Endothelial cell of umbilical vein (primary cell): ENCODE data around the gene OSBPL6. TPM values are rescaled to one million over a fixed set of nuclear protein-coding genes. Genes with fewer than 3 reads are reported as not detected.

Experiments used
- BruUV-seq: library from RNA; stranded (reverse); fragments of 400-500 nt; replicated peaks from 2 replicates; lab custom pipeline; 2021; lab: Mats Ljungman, UMichigan
- CTCF ChIA-PET: fragments of 300-600, 350-600 bp; sonication (Branson Sonifier 250); formaldehyde crosslinking; loops from one replicate; lab custom pipeline; 2021; ENCODE audit warnings: antibody characterized with exemption, inconsistent platforms; lab: Charles Lee
- POLR2A ChIA-PET: fragments of 300-600, 350-600 bp; sonication (Branson Sonifier 250); formaldehyde crosslinking; loops from one replicate; lab custom pipeline; 2021; ENCODE audit warnings: antibody characterized with exemption, inconsistent platforms; lab: Charles Lee
- DNase-seq: peaks from one replicate; pipeline ENCODE4 v3.0.0-alpha.2; 2011; ENCODE audit warnings: low read depth, low spot score
- FAIRE-seq: peaks from 2 replicates; lab custom pipeline; 2011; peaks lifted over from hg19 to GRCh38; lab: Jason Lieb, UNC
- H2AFZ ChIP-seq: 2 replicates; pipeline ENCODE4 v1.6.0; 2012; ENCODE audit warnings: low read depth, low read length, control low read depth, inconsistent platforms
- H3K27ac ChIP-seq: 2 replicates; pipeline ENCODE4 v1.5.1; 2011; ENCODE audit warnings: low read depth, mild to moderate bottlenecking, control low read depth, low read length, moderate library complexity; ENCODE audit not compliant: insufficient read depth
- H3K27me3 ChIP-seq, 2 experiments: 2 replicates each; pipeline versions ENCODE4 v1.6.0 to v1.6.1; 2011; ENCODE audit warnings: low read length in 2 of 2, mixed read lengths in 1 of 2; ENCODE audit not compliant: control insufficient read depth in 2 of 2, insufficient read depth in 2 of 2
- H3K36me3 ChIP-seq, 2 experiments: 2 replicates in 1 of 2; 3 replicates in 1 of 2; pipeline ENCODE4 v1.5.1; 2011; ENCODE audit warnings: low read length in 2 of 2, mild to moderate bottlenecking in 1 of 2, moderate library complexity in 1 of 2; ENCODE audit not compliant: control insufficient read depth in 2 of 2, insufficient read depth in 2 of 2; ENCODE audit errors: extremely low read depth in 1 of 2
- H3K4me1 ChIP-seq: 3 replicates; pipeline ENCODE4 v1.5.1; 2011; ENCODE audit warnings: mild to moderate bottlenecking, low read length; ENCODE audit not compliant: control insufficient read depth, insufficient read depth; ENCODE audit errors: extremely low read depth
- H3K4me2 ChIP-seq: 2 replicates; pipeline ENCODE4 v1.6.1; 2011; ENCODE audit warnings: low read length, control low read depth, mixed read lengths; ENCODE audit not compliant: insufficient read depth
- H3K4me3 ChIP-seq, 3 experiments: fragments of 200-600 bp in 1 of 3; sonication (generic), shearing (Covaris generic) in 1 of 3; replicated peaks in 1 of 3; 2 replicates each; pipeline ENCODE4 v1.5.1; 2011 to 2016; ENCODE audit warnings: control low read depth in 3 of 3, low read length in 3 of 3, mild to moderate bottlenecking in 2 of 3, inconsistent platforms in 1 of 3, low read depth in 1 of 3, moderate library complexity in 1 of 3; ENCODE audit not compliant: insufficient read depth in 1 of 3
- H3K79me2 ChIP-seq: 2 replicates; pipeline ENCODE4 v1.6.0; 2012; ENCODE audit warnings: low read length, inconsistent platforms; ENCODE audit not compliant: control insufficient read depth, insufficient read depth
- H3K9ac ChIP-seq: replicated peaks from 2 replicates; pipeline ENCODE3; 2011; ENCODE audit warnings: low read length, control low read depth; ENCODE audit not compliant: insufficient read depth; ENCODE audit errors: extremely low read depth
- H3K9me1 ChIP-seq: replicated peaks from 3 replicates; pipeline ENCODE4 v1.6.0; 2011; ENCODE audit warnings: mild to moderate bottlenecking, low read length; ENCODE audit not compliant: control insufficient read depth, insufficient read depth; ENCODE audit errors: extremely low read depth
- H3K9me3 ChIP-seq: replicated peaks from 2 replicates; pipeline ENCODE4 v1.5.1; 2012; ENCODE audit warnings: low read length, inconsistent platforms; ENCODE audit not compliant: control insufficient read depth, insufficient read depth
- H4K20me1 ChIP-seq: replicated peaks from 2 replicates; pipeline ENCODE3; 2011; ENCODE audit warnings: mild to moderate bottlenecking, low read length; ENCODE audit not compliant: control insufficient read depth, insufficient read depth; ENCODE audit errors: extremely low read depth
- EZH2 ChIP-seq: IDR thresholded peaks from 2 replicates; pipeline ENCODE4 v1.6.1; 2012; ENCODE audit warnings: borderline replicate concordance, low read depth, mild to moderate bottlenecking, moderate library complexity, low read length, inconsistent platforms; ENCODE audit not compliant: severe bottlenecking
- FOS ChIP-seq: IDR thresholded peaks from 2 replicates; pipeline ENCODE4 v1.6.1; 2011; ENCODE audit warnings: mild to moderate bottlenecking, low read length, moderate library complexity, borderline replicate concordance; ENCODE audit not compliant: insufficient read depth
- JUN ChIP-seq: IDR thresholded peaks from 2 replicates; pipeline ENCODE4 v1.6.1; 2011; ENCODE audit warnings: borderline replicate concordance, low read depth; ENCODE audit not compliant: insufficient read length, insufficient read depth
- MAX ChIP-seq: IDR thresholded peaks from 2 replicates; pipeline ENCODE4 v1.6.1; 2011; ENCODE audit not compliant: insufficient read depth, insufficient read length
- MYC ChIP-seq: IDR thresholded peaks from one replicate; pipeline ENCODE4 v1.6.1; 2011; ENCODE audit warnings: mild to moderate bottlenecking, low read depth, low read length
- POLR2A ChIP-seq: IDR thresholded peaks from 2 replicates; pipeline ENCODE4 v1.6.1; 2012; ENCODE audit warnings: low read depth, mild to moderate bottlenecking, control low read depth, low read length
- POLR2AphosphoS5 ChIP-seq: IDR thresholded peaks from 2 replicates; pipeline ENCODE4 v1.6.1; 2012; ENCODE audit warnings: low read depth, mild to moderate bottlenecking, control low read depth, low read length, moderate library complexity; ENCODE audit not compliant: insufficient read depth
- dilution Hi-C: fragments of 300-500 bp; cut with MboI; formaldehyde crosslinking; loops from one replicate; pipeline ENCODE4 v1.15.0; 2019; ENCODE audit warnings: low sequenced_read_pairs; ENCODE audit not compliant: extremely low pct_ligation_motif_present
- intact Hi-C: fragments of 100-400 bp; cut with micrococcal nuclease; formaldehyde crosslinking; loops from one replicate; pipeline ENCODE4 v1.10.0; 2022
- polyA plus RNA-seq, 4 experiments: library from polyadenylated mRNA; depleted of rRNA in 3 of 4; stranded (reverse) in 3 of 4; unstranded in 1 of 4; fragments of >200 nt; gene quantifications; 2 replicates each; pipeline versions ENCODE4 v1.2.1 to v1.2.3, GENCODE V29; 2011 to 2012; ENCODE audit warnings: missing spikeins in 1 of 4
- total RNA-seq: library from RNA; stranded (reverse); gene quantifications from 2 replicates; pipeline ENCODE4 v1.2.3, GENCODE V29; 2021
- TF ChIP-seq, protein P1 (sequence below), 2 donors: IDR thresholded peaks; 1 replicate in 1 of 2; 2 replicates in 1 of 2; pipeline ENCODE4 v1.5.1; 2011; ENCODE audit warnings: low read length in 2 of 2, mild to moderate bottlenecking in 2 of 2, moderate library complexity in 2 of 2, control low read depth in 1 of 2, inconsistent platforms in 1 of 2, low read depth in 1 of 2; ENCODE audit not compliant: insufficient read depth in 1 of 2; ENCODE audit errors: extremely low read depth in 1 of 2

Gene OSBPL6
- total and polyA plus RNA-seq, 2 donors (not counting 3 experiments of a cell fraction or from before 2014, with no cell fraction given) = 1.5 to 2.3 TPM

- TF ChIP-seq POLR2AphosphoS5 = no peak
- DNase-seq (no peak), FAIRE-seq (peak; percentile 8)
- Histone ChIP-seq H3K9ac (no peak overlapping the region), H3K27me3 (no peaks in the 10 kb centered on the region), H4K20me1 (no peaks in the 10 kb centered on the region), H3K9me3 (no peaks in the 10 kb centered on the region), H3K79me2 (no peaks in the 10 kb centered on the region), H2AFZ (no peak overlapping the region), H3K9me1 (no peaks in the 10 kb centered on the region), H3K4me2 (no peak overlapping the region), H3K4me1 (no peaks in the 10 kb centered on the region), H3K27ac (no peak overlapping the region), H3K36me3 (no peaks in the 10 kb centered on the region), H3K4me3 (no peak overlapping the region)
- ChIA-PET POLR2A (no interaction called here), CTCF (interaction anchor here (0.8 to 1.2 kb wide), 3 partner anchors 8 to 76 kb away, joined by 3 to 4 read pairs (median 3); no protein-coding TSS in a partner anchor)
- BruUV-seq = no TSS peak
- dilution Hi-C loops = no loop called here
- intact Hi-C loops = no loop called here
Measured at GRCh38 chr2:178271094-178271493, 76.8 kb downstream of the OSBPL6 start.

GRCh38 chr2:178271629-178272333 lies 77.5 kb downstream of the OSBPL6 start:
- H3K27ac ChIP-seq = no peak overlapping the region
- intact Hi-C loops (no loop called here), dilution Hi-C loops (no loop called here)
- H3K36me3 ChIP-seq = no peaks in the 10 kb centered on the region
- ChIA-PET POLR2A (no interaction called here), CTCF (interaction anchor here (0.8 to 1.2 kb wide), 2 partner anchors 16 to 77 kb away, joined by 3 read pairs; no protein-coding TSS in a partner anchor)
- no peak overlapping the region for H3K4me3 ChIP-seq
- no peaks in the 10 kb centered on the region for H3K4me1 ChIP-seq
- no peaks in the 10 kb centered on the region for H3K79me2 ChIP-seq
- no peak for DNase-seq
- H3K9ac ChIP-seq = no peak overlapping the region
- H3K9me3 ChIP-seq = no peaks in the 10 kb centered on the region
- no peaks in the 10 kb centered on the region for H4K20me1 ChIP-seq
- no peak for FAIRE-seq
- TF ChIP-seq EZH2 (no peak), FOS (no peak), MYC (no peak), POLR2A (no peak), JUN (no peak), MAX (no peak), POLR2AphosphoS5 (no peak)
- TF ChIP-seq, protein P1, sequence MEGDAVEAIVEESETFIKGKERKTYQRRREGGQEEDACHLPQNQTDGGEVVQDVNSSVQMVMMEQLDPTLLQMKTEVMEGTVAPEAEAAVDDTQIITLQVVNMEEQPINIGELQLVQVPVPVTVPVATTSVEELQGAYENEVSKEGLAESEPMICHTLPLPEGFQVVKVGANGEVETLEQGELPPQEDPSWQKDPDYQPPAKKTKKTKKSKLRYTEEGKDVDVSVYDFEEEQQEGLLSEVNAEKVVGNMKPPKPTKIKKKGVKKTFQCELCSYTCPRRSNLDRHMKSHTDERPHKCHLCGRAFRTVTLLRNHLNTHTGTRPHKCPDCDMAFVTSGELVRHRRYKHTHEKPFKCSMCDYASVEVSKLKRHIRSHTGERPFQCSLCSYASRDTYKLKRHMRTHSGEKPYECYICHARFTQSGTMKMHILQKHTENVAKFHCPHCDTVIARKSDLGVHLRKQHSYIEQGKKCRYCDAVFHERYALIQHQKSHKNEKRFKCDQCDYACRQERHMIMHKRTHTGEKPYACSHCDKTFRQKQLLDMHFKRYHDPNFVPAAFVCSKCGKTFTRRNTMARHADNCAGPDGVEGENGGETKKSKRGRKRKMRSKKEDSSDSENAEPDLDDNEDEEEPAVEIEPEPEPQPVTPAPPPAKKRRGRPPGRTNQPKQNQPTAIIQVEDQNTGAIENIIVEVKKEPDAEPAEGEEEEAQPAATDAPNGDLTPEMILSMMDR (IDR thresholded peaks at IDR 0.05; ENCODE audit: extremely low read depth in 1 of 2, insufficient read depth in 1 of 2, low read depth in 1 of 2, low read length in 2 of 2) = no peak
- no TSS peak for BruUV-seq
- no peak overlapping the region for H2AFZ ChIP-seq
- no peaks in the 10 kb centered on the region for H3K9me1 ChIP-seq
- no peak overlapping the region for H3K4me2 ChIP-seq
- H3K27me3 ChIP-seq = no peaks in the 10 kb centered on the region
